Measurements from ENCODE around the gene BAD. TPM values are rescaled to one million over a fixed set of nuclear protein-coding genes. Genes with fewer than 3 reads are reported as not detected.

Gene BAD
- total and polyA plus RNA-seq, 2 of the 13 experiments (the other 11 are each of a cell fraction or from before 2014, with no cell fraction given): 17.9 to 28.5 TPM

DNA sequence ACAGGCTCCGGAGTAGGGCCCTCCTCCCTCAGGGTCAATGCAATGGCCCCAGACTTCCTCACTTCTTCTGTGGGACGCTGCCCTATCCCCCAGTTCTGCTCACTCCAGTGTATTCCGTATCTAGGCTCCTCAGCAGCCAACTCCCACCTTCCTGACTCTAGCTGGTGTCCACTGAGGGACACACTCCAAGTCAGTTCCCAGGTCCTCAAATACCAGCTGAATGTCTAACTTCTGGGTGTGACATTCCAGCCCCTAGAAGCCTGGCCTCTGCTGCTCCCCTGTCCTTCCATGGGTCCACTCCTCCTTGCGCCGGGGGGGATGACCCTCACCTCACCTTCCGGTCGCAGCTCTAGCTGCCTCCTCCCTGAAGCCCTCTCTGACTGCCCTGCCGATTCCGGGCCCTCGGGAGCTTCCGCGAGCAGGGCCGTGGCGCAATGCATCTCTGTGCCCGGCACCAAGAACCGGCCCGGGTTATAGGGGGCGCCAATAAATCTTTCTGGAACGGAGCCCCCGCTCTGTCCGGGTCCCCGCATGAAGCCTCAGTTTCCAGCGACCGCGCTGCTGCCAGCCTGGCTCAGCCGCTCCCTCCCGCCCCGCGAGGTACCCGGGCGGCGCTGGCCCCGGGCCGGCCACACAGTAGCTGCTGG lies 15.4 kb downstream of the BAD start (continued):
- TF ChIP-seq ZFP41 (CRISPR knock-in tag; IDR thresholded peaks at IDR 0.05; ENCODE audit: borderline replicate concordance) (no peak), ZNF570 (CRISPR knock-in tag; IDR thresholded peaks at IDR 0.05; ENCODE audit: borderline replicate concordance) (no peak), ASH2L (IDR thresholded peaks at IDR 0.05; ENCODE audit: insufficient read length, low read depth, low read length) (peak; percentile 3), ZNF335 (CRISPR knock-in tag; IDR thresholded peaks at IDR 0.05) (no peak), MAFK (conservative IDR thresholded peaks at IDR 0.05 in 1 of 2, IDR thresholded peaks at IDR 0.05 in 1 of 2; ENCODE audit: low read length in 2 of 2) (no peak), SP1 (IDR thresholded peaks at IDR 0.05) (no peak), SP1 (CRISPR knock-in tag; IDR thresholded peaks at IDR 0.05) (no peak), ZNF770 (CRISPR knock-in tag; IDR thresholded peaks at IDR 0.05) (no peak), SIX4 (CRISPR knock-in tag; IDR thresholded peaks at IDR 0.05) (no peak), CEBPB (IDR thresholded peaks at IDR 0.05; ENCODE audit: borderline replicate concordance, low read depth, low read length) (0 out of 2 replicates have a peak, but pooled peaks have one; percentile 23), GZF1 (CRISPR knock-in tag; IDR thresholded peaks at IDR 0.05) (no peak), BHLHE40 (IDR thresholded peaks at IDR 0.05; ENCODE audit: low read length) (no peak), FOXK2 (IDR thresholded peaks at IDR 0.05) (no peak), GTF3A (CRISPR knock-in tag; conservative IDR thresholded peaks at IDR 0.05) (no peak), MLLT10 (CRISPR knock-in tag; IDR thresholded peaks at IDR 0.05) (no peak), HMG20B (CRISPR knock-in tag; conservative IDR thresholded peaks at IDR 0.05) (no peak), SP2 (CRISPR knock-in tag; IDR thresholded peaks at IDR 0.05) (no peak)
- TF ChIP-seq, protein P1, sequence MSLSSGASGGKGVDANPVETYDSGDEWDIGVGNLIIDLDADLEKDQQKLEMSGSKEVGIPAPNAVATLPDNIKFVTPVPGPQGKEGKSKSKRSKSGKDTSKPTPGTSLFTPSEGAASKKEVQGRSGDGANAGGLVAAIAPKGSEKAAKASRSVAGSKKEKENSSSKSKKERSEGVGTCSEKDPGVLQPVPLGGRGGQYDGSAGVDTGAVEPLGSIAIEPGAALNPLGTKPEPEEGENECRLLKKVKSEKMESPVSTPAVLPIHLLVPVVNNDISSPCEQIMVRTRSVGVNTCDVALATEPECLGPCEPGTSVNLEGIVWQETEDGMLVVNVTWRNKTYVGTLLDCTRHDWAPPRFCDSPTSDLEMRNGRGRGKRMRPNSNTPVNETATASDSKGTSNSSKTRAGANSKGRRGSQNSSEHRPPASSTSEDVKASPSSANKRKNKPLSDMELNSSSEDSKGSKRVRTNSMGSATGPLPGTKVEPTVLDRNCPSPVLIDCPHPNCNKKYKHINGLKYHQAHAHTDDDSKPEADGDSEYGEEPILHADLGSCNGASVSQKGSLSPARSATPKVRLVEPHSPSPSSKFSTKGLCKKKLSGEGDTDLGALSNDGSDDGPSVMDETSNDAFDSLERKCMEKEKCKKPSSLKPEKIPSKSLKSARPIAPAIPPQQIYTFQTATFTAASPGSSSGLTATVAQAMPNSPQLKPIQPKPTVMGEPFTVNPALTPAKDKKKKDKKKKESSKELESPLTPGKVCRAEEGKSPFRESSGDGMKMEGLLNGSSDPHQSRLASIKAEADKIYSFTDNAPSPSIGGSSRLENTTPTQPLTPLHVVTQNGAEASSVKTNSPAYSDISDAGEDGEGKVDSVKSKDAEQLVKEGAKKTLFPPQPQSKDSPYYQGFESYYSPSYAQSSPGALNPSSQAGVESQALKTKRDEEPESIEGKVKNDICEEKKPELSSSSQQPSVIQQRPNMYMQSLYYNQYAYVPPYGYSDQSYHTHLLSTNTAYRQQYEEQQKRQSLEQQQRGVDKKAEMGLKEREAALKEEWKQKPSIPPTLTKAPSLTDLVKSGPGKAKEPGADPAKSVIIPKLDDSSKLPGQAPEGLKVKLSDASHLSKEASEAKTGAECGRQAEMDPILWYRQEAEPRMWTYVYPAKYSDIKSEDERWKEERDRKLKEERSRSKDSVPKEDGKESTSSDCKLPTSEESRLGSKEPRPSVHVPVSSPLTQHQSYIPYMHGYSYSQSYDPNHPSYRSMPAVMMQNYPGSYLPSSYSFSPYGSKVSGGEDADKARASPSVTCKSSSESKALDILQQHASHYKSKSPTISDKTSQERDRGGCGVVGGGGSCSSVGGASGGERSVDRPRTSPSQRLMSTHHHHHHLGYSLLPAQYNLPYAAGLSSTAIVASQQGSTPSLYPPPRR (CRISPR knock-in tag; IDR thresholded peaks at IDR 0.05; ENCODE audit: borderline replicate concordance): no peak
- TF ChIP-seq, protein P2, sequence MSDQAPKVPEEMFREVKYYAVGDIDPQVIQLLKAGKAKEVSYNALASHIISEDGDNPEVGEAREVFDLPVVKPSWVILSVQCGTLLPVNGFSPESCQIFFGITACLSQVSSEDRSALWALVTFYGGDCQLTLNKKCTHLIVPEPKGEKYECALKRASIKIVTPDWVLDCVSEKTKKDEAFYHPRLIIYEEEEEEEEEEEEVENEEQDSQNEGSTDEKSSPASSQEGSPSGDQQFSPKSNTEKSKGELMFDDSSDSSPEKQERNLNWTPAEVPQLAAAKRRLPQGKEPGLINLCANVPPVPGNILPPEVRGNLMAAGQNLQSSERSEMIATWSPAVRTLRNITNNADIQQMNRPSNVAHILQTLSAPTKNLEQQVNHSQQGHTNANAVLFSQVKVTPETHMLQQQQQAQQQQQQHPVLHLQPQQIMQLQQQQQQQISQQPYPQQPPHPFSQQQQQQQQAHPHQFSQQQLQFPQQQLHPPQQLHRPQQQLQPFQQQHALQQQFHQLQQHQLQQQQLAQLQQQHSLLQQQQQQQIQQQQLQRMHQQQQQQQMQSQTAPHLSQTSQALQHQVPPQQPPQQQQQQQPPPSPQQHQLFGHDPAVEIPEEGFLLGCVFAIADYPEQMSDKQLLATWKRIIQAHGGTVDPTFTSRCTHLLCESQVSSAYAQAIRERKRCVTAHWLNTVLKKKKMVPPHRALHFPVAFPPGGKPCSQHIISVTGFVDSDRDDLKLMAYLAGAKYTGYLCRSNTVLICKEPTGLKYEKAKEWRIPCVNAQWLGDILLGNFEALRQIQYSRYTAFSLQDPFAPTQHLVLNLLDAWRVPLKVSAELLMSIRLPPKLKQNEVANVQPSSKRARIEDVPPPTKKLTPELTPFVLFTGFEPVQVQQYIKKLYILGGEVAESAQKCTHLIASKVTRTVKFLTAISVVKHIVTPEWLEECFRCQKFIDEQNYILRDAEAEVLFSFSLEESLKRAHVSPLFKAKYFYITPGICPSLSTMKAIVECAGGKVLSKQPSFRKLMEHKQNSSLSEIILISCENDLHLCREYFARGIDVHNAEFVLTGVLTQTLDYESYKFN (CRISPR knock-in tag; conservative IDR thresholded peaks at IDR 0.05): no peak
- TF ChIP-seq, protein P3, sequence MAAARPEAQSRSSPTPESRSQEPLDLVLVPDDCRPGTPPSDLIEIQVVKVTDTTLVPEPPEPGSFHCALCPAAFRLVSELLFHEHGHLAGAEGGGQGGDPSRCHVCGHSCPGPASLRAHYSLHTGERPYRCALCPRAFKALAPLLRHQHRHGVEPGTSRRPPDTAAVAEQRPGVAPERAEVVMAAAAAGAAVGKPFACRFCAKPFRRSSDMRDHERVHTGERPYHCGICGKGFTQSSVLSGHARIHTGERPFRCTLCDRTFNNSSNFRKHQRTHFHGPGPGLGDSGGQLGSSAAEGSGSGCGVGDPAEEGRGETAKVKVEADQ (CRISPR knock-in tag; IDR thresholded peaks at IDR 0.05; ENCODE audit: borderline replicate concordance): no peak
